Fibroblast of skin of left biceps (primary cell): ENCODE results near the gene GAREM1.

ENCODE experiments used
- DNase-seq, 2 experiments: peaks; one replicate each; pipeline ENCODE4 v3.0.0-alpha.2; 2013; ENCODE audit warnings: low read depth in 2 of 2

Gene GAREM1

GRCh38 chr18:32328379-32328778, 142.3 kb downstream of the GAREM1 start:
- peak in 1 of 2 experiments; percentile 17 for DNase-seq

GRCh38 chr18:32326450-32327308, 144.0 kb downstream of the GAREM1 start:
- DNase-seq, result no peak

- DNase-seq, result peak in 1 of 2 experiments; percentile 35
These were observed 146.5 kb downstream of the GAREM1 start for GRCh38 chr18:32324181-32324580.

- DNase-seq, result no peak
These were observed 148.9 kb downstream of the GAREM1 start for GRCh38 chr18:32321826-32322225.

- DNase-seq, result no peak
These were observed 151.6 kb downstream of the GAREM1 start for GRCh38 chr18:32319084-32319483.

- no peak for DNase-seq
These were observed 152.1 kb downstream of the GAREM1 start for GRCh38 chr18:32318581-32318980.

- peak in 1 of 2 experiments; percentile 60 for DNase-seq
These were observed 153.0 kb downstream of the GAREM1 start for GRCh38 chr18:32317651-32318050.

- DNase-seq, result no peak
These were observed 154.8 kb downstream of the GAREM1 start for GRCh38 chr18:32315881-32316280.

- DNase-seq, result no peak
These were observed 159.9 kb downstream of the GAREM1 start for GRCh38 chr18:32310774-32311173.

GRCh38 chr18:32310101-32310500, 160.6 kb downstream of the GAREM1 start:
- no peak for DNase-seq

- peak in 1 of 2 experiments; percentile 26 for DNase-seq
These were observed 162.1 kb downstream of the GAREM1 start for GRCh38 chr18:32308493-32309120.

- DNase-seq, result no peak
These were observed 167.3 kb downstream of the GAREM1 start for GRCh38 chr18:32303400-32303799.

GRCh38 chr18:32302806-32303205, 167.9 kb downstream of the GAREM1 start:
- DNase-seq, result no peak

GRCh38 chr18:32301976-32302743, 168.5 kb downstream of the GAREM1 start:
- peak in 1 of 2 experiments; percentile 67 for DNase-seq

GRCh38 chr18:32301361-32301760, 169.3 kb downstream of the GAREM1 start:
- no peak for DNase-seq

- peak in 1 of 2 experiments; percentile 67 for DNase-seq
These were observed 169.8 kb downstream of the GAREM1 start for GRCh38 chr18:32300914-32301313.

GRCh38 chr18:32299484-32299883, 171.2 kb downstream of the GAREM1 start:
- no peak for DNase-seq

- DNase-seq, result peak in 1 of 2 experiments; percentile 53
These were observed 172.5 kb downstream of the GAREM1 start for GRCh38 chr18:32298171-32298667.

- DNase-seq, result no peak
These were observed 173.0 kb downstream of the GAREM1 start for GRCh38 chr18:32297579-32298170.

GRCh38 chr18:32296851-32297250, 173.8 kb downstream of the GAREM1 start:
- DNase-seq, result no peak

- no peak for DNase-seq
These were observed 175.1 kb downstream of the GAREM1 start for GRCh38 chr18:32295604-32296003.

- no peak for DNase-seq
These were observed 177.6 kb downstream of the GAREM1 start for GRCh38 chr18:32293107-32293506.
